ENCODE data around the gene IDH1. TPM values are rescaled to one million over a fixed set of nuclear protein-coding genes. Genes with fewer than 3 reads are reported as not detected.

The IDH1 gene
- total RNA-seq, 2 donors from 2014 or later: 250 to 348 TPM

- no peaks in the 10 kb centered on the region for H3K36me3 ChIP-seq
- H3K4me3 ChIP-seq: no peak overlapping the region
- no peak for TF ChIP-seq CTCF (IDR thresholded peaks at IDR 0.05)
- intact Hi-C loops (cut with DNase I): no loop called here
- H3K27me3 ChIP-seq: no peaks in the 10 kb centered on the region
- DNase-seq: no peak
- H3K27ac ChIP-seq: no peak overlapping the region
- no peaks in the 10 kb centered on the region for H3K4me1 ChIP-seq
- no peaks in the 10 kb centered on the region for H3K9me3 ChIP-seq
- no peak overlapping the region for H3K9ac ChIP-seq (ENCODE audit: low read depth in 2 of 2, low read length in 2 of 2)
Observed at GRCh38 chr2:208208335-208209085, 46.4 kb downstream of the IDH1 start.

- Histone ChIP-seq H3K27me3 (no peaks in the 10 kb centered on the region), H3K36me3 (no peaks in the 10 kb centered on the region), H3K27ac (no peak overlapping the region), H3K4me1 (no peaks in the 10 kb centered on the region), H3K9me3 (no peaks in the 10 kb centered on the region), H3K4me3 (no peak overlapping the region), H3K9ac (ENCODE audit: low read depth in 2 of 2, low read length in 2 of 2) (no peak overlapping the region)
- DNase-seq: no peak
- TF ChIP-seq CTCF (IDR thresholded peaks at IDR 0.05): no peak
- intact Hi-C loops (cut with DNase I): no loop called here
Observed at GRCh38 chr2:208207769-208208168, 47.1 kb downstream of the IDH1 start.

DNA sequence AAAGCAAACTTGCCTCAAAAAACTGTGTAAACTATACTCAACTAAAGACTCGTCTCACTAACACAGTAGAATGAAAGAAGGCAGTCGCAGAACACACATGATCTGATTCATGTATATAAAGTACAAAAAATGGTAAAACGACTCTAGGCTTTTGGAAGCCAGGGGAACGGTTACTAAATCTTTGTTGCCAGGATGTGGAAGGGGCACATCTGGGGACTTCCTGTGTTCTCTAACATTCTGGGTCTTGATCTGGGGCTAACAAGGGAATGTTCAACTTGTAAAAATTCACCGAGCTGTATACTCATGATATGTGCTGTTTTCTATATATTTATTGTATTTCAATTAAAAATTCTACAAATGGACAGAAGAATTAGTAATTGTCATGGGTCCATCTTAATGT, 50.7 kb downstream of the IDH1 start:
- TF ChIP-seq CTCF (IDR thresholded peaks at IDR 0.05): no peak
- DNase-seq: no peak
- no peaks in the 10 kb centered on the region for H3K9me3 ChIP-seq

GRCh38 chr2:208195531-208195930, 59.3 kb downstream of the IDH1 start:
- Histone ChIP-seq H3K4me3 (no peak overlapping the region), H3K4me1 (no peaks in the 10 kb centered on the region), H3K9me3 (no peaks in the 10 kb centered on the region), H3K36me3 (no peaks in the 10 kb centered on the region), H3K27ac (no peak overlapping the region), H3K27me3 (no peaks in the 10 kb centered on the region), H3K9ac (ENCODE audit: low read depth in 2 of 2, low read length in 2 of 2) (no peak overlapping the region)
- intact Hi-C loops (cut with DNase I): no loop called here
- no peak for DNase-seq
- TF ChIP-seq CTCF (IDR thresholded peaks at IDR 0.05): no peak

More for the DNA sequence above, 50.7 kb downstream of the IDH1 start:
- no peak overlapping the region for H3K27ac ChIP-seq
- H3K4me1 ChIP-seq: no peaks in the 10 kb centered on the region
- no peak overlapping the region for H3K4me3 ChIP-seq
- intact Hi-C loops (cut with DNase I): no loop called here
- no peaks in the 10 kb centered on the region for H3K36me3 ChIP-seq
- H3K9ac ChIP-seq (ENCODE audit: low read depth in 2 of 2, low read length in 2 of 2): no peak overlapping the region
- H3K27me3 ChIP-seq: no peaks in the 10 kb centered on the region

- no peaks in the 10 kb centered on the region for H3K9me3 ChIP-seq
- no peak for TF ChIP-seq CTCF (IDR thresholded peaks at IDR 0.05)
- no peaks in the 10 kb centered on the region for H3K4me1 ChIP-seq
- intact Hi-C loops (cut with DNase I): no loop called here
- DNase-seq: no peak
- H3K9ac ChIP-seq (ENCODE audit: low read depth in 2 of 2, low read length in 2 of 2): no peak overlapping the region
- H3K36me3 ChIP-seq: no peaks in the 10 kb centered on the region
- no peak overlapping the region for H3K4me3 ChIP-seq
- H3K27me3 ChIP-seq: no peaks in the 10 kb centered on the region
- H3K27ac ChIP-seq: no peak overlapping the region
Observed at GRCh38 chr2:208192611-208193236, 62.1 kb downstream of the IDH1 start.

Data from colonic mucosa (tissue), 4 donors.